HG03139 (cell line): Measurements from ENCODE around the gene FOXD4L6.
"Not testable (repeated sequence)": the region's sequence is repeated elsewhere in the genome, so short reads cannot be mapped to it uniquely, and the experiment has no call there.

Experiments
- ATAC-seq: cut with Tn5 transposase; IDR thresholded peaks from one replicate; pipeline ENCODE4 v1.9.1; 2021; ENCODE audit not compliant: unreplicated experiment

FOXD4L6 gene

DNA sequence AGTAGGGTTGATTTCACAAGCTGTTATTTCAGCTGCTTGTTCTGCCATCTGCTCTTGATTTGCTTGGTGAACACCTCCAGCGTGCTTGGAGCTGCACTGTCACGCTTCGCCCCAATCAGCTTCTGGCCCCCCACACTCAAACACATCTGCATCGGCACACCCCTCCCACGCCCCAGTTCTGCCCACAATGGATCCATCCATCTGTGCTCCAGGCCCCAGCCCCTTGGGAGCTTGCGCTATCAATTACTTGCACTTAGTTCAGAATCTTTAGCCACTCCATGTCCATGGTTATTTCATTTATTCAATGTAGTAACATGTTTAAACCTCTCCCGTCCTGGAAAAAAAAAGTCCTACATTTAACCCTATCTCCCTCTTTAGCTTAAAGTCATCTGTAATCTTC, 28.0 kb downstream of the FOXD4L6 start:
- ATAC-seq = not testable (repeated sequence)

DNA sequence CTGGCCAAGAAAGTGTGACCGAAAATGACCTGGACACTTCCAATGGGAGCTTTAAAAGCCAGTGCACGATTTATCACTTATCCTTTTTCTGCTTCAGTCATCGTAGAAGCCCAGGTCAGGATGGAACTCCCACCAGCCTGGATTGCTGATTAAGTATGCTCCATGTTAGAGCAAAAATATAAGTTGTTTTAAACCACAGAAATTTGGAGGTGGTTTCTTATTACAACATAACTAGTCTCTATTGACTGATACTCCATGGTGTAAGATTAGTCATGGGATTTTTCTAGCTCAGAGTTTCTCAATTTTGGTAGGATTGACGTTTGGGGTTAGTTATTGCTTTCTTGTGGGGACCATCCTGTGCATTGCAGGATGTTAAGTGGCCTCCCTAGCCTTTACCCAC, 29.7 kb downstream of the FOXD4L6 start:
- not testable (repeated sequence) for ATAC-seq

DNA sequence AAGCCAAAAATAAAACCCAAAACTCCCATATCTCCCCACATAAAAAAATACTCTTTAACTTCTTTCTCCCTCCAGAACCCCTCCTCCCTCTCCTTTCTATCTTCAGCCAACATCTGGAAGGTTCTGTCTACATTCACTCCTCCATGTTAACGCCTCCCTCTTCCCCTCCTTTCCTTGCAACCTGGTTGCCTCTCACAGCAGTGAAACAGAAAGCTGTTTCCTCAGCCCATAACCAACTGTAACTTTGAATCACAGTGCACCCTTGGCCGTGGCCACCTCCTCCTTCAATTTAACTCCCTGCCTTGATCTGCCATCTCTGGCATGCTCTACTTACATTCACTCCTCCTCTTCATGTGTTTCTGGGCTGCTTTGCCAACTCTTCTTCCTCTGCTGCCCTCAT, 33.4 kb downstream of the FOXD4L6 start:
- not testable (repeated sequence) for ATAC-seq

DNA sequence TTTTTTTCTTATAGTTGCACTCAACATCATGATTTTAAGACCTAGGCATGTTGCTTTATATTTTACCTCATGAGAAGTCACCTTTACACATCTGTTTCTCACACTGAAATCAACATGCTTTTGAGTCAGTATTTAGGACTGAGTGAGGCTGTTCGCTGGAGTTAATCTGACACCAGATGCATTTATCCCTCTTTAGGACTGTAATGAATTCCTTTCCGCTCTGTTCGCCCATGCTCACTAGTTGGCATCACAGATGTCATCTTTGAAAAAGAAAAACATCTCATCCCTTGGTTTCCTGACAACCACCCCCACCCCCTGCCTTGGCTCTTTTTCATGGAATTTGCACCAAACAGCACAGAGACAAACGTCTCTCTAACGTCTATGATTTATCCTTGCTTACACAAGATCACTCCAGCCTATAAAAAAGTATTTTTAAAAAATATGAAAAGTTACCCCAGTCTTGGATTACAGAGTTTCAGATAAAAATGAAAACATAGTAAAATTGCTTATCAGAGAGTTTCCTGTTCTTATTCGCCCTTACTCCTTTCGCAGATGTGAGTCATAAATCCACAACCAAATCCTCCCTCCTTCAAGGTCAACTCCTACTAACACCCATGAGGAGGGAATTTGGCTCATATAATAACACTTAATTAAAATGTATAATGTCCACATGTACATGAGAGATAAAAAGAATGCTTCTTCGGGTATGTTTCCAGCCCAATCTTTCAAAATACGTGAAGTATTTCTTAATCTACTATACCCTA, 34.3 kb downstream of the FOXD4L6 start:
- not testable (repeated sequence) for ATAC-seq

DNA sequence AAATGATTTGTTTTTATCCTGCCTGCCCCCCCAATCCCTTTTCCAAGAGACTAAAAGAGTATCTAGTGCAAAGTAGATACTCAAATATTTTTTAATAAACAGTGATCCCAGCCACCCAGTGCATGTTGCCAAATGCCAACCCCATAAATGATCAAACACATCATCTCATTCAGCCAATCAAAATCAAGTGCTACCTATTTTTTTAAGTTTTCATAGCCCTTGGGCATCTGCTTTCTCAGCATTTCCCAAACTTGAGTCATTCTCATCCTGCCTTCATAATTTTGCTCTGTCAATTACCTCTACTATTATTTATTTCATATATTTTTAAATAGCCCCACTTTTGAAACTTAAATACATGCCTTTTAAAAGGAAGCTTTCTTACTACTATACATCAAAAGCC, 37.6 kb downstream of the FOXD4L6 start:
- ATAC-seq = not testable (repeated sequence)

DNA sequence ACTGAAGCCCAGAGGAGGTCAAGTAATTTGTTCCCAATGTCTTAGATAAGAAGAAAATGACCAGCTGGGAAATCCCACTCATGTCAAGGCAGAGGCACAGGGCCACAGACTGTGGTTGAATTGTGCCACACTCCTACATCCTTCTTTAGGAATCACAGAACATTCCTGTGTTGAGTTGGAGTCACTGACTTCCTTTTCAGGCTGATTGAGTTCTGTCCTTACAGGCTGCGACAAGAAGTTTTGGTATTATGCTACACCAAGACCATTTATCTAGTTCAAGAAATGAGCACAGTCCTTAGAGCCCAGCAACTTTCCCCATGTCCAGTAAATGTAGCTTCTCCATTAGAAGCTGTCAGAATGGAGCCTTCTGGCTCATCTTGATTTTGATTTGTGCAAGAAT, 38.1 kb downstream of the FOXD4L6 start:
- ATAC-seq = not testable (repeated sequence)

DNA sequence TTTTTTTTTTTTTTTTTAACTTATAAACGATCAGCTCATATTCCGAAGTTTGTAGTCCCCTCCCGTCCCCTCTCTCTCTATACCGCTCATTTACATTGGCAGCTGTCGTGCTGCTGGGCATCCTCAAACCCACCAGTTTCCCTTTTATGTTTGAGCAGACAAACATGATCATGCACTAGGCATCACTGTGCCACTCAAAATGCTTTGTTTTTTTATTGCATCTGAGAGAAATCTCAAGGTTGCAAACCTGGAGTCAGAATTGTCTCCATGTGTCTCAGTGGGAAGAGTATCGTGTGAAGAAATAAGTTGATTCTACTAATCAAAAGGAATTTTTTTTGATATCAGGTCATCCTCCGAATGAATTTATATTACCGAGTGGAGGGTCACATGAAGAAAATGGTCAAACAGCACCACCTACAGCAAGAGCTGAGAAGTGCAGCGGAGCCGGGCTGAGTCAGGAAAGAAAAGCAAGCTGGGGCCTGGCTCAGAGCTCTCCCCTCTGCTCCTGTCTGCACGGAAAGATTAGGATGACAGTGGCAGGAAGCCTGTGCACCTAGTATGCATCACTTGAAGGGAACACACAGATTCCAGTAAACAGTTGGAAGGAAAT, 39.9 kb downstream of the FOXD4L6 start:
- ATAC-seq = not testable (repeated sequence)

DNA sequence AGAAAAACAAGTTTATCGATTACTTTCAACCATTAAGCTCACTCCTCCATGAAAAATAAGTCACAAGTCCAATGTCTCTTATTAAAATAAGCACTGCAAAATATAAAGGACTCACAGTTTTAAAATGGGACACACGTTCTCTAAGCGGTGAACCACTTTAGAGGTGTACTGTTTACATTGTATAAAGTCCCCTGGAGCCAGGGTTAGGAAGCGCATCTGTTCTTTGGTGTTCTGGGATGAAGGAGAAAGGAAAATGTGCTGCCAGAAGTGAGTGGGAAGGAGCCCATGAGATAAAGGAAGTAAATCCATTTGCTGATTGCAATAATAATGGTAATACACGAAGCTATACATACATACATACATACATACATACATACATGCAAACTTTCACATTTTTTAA, 40.6 kb downstream of the FOXD4L6 start:
- ATAC-seq = not testable (repeated sequence)

DNA sequence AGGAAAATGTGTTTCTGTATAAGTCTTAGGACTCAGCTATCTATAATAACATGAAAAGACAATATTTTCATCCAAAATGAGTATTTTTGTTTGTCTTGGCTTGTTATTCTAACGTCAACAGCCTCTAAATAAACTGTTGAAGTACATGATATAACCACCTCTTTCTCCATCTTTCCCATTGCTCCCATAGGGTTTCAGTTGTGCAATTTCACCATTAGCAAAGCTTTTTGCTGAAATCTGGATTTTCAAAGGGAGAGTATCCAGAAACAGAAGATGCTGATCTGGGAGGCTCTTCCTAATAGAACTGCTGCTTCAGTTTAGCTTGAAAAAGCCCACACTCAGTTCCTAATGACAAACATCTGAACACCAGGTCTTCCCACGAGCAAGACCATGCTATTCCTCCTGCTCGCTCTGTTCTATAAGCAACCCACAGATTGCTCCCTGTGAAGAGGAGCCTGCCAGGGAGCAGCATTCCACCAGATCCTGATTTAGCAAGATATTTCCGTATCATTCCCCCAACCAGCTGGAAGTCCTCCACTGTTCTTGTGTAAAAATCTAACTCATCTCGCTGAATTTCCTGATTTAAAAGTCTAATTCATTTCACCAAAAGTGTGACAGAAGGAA, 41.2 kb downstream of the FOXD4L6 start:
- not testable (repeated sequence) for ATAC-seq

DNA sequence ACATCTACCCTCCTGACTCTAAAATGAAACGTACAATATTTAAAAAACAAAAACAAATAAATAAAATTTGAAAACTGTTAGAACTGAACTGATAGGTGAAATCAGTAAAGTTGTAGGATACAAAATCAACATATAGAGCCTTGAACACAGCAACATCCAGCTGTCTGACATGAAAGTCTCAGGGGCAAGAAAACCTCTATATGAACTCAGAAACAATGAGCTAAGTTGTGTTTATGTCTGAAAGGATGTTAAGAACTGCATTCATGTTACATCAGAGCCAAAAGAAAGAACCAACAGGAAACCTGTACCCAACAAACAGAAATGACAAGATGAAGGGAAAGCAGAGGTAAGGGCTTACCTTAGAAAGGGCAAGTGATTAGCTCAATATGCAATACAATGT, 41.8 kb downstream of the FOXD4L6 start:
- not testable (repeated sequence) for ATAC-seq

DNA sequence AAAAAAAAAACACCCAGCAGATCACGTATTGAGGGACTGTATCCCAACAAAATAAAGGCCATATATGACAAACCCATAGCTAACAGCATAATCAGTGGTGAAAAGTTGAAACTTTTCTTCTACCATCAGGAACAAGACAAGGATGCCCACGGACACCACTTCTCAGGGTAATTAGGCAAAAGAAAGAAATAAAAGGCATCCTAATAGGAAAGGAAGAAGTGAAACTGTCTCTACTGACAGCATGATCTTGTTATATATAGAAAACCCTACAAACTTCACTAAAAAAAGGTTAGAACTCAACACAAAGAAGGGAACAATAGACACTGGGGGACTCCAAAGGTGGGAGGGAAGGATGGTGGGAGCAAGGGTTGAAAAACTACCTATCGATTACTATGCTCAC, 42.3 kb downstream of the FOXD4L6 start:
- ATAC-seq = not testable (repeated sequence)

DNA sequence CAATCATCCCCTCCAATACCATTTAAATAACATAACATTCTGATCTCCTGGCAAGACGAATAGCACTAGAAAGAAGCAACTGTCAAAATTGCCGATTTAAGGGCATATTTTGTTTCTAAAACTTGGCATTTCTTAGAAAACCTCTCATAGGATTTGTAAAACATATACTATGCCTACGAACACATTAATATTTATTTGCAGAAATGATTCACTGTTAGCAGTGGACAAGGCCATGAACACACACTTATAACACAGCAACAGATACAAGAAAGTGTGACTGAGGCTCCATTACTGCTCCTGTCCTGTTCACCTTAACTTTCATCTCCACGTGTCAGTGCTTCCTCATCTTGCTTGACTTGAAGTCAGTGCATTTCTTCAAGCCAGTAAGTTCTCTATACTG, 46.1 kb downstream of the FOXD4L6 start:
- ATAC-seq = not testable (repeated sequence)

DNA sequence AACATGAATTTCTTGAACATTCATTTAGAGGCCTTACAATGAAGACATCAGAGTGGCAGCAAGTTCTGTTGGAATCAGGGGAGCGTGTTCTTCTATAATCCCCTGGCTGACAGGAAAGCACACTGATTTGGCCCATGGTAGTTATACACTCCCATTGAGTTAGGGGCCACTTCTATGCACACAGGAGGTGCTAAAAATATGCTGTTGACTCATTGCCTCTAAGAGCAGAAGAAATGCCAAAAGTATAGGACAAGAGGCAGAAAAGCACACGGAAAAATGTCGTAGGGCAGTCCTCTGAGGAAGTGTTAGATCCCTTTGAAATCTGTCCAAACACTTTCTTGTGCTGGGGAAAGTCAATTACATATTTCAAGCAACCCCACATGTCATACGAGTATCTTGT, 49.0 kb downstream of the FOXD4L6 start:
- ATAC-seq = not testable (repeated sequence)

DNA sequence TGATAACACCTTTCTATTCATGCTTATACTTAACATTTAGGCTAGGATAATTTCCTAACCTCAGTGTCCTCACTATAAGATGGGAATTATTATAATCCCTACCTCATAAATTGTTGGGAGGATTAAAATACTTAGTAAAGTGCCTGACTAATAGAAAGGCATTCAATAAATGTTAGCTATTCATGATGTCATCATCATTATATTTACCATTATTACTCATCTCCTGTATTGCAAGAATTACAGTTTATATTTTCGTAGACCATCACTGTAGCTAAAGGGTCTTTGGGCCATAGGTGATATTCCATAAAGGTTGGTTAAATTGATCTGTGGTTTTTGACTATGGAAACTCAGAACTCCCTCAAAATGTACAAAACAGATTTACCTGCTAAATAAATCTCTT, 50.9 kb downstream of the FOXD4L6 start:
- ATAC-seq = not testable (repeated sequence)
